Placental epithelial cell (primary cell): ENCODE measurements around the gene DAP. TPM values are rescaled to one million over a fixed set of nuclear protein-coding genes. Genes with fewer than 3 reads are reported as not detected.

ENCODE experiments used
- small RNA-seq: library from RNA; depleted of rRNA; stranded (forward); fragments of <200 nt; gene quantifications from one replicate; pipeline ENCODE3, GENCODE V24; 2012
- total RNA-seq: library from RNA; depleted of rRNA; stranded (reverse); fragments of >200 nt; gene quantifications from 2 replicates; pipeline ENCODE4 v1.2.3, GENCODE V29; 2012

DAP gene, protein sequence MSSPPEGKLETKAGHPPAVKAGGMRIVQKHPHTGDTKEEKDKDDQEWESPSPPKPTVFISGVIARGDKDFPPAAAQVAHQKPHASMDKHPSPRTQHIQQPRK
- total RNA-seq: 74.2 and 86.3 TPM in 2 replicates

DNA sequence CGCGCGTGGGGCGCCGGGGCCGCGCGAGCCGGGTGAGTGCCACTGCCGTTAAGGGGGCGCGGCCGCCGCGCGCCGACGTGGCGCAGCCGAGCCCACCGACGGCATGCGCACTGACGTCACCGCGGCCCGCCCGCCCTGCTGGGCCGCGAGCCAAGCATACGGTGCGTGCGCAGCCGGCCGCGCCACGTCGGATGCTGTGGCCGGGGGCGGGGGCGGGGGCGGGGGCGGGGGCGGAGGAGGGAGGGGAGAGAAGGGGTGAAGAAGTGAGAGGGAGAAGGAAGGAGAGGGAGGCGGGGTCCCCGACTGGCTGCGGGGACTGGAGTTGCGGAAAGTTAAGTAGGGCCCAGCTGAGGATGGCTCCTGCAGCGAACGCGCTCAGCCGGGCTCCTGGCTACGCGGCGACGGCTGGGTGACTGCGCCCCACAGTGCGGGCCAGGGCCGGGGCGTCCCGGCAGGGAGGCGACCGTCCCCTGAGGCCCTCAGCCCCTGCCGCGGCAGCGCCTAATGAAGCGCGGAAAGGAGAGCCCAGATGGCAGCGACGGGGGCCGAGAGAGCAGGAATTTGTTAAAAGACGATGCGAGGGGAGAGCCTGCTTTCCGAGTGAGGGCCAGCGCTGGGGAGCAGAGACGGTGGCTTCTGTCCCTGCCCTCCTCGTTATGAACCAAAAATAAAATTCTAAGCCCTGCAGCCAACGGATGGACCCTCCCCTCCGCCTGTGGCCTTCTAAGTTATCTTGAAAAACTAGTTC lies at the start of gene DAP:
TSS of gene DAP (minus strand) at position 50 of the 748 bp plus-strand sequence. CDS start 166 bp downstream, outside the sequence.

Small RNA genes within 50 kb of the gene (small RNA-seq; reads per million reads assigned to genes)
- gene AC012629.4: not detected

Other genes with a start within 250 kb of the DAP start
- gene ANKRD33B, start 197.2 kb downstream of the DAP start, total RNA-seq: 0.39 and 3.0 TPM in 2 replicates